Retina (tissue), 1 donor: ENCODE results near the gene PTMA.
A peak's percentile ranks its signal among the peaks of the same experiment; 100 is the strongest.

Experiments used
- DNase-seq: peaks from one replicate; pipeline ENCODE4 v3.0.0-alpha.2; 2016

PTMA gene

DNA sequence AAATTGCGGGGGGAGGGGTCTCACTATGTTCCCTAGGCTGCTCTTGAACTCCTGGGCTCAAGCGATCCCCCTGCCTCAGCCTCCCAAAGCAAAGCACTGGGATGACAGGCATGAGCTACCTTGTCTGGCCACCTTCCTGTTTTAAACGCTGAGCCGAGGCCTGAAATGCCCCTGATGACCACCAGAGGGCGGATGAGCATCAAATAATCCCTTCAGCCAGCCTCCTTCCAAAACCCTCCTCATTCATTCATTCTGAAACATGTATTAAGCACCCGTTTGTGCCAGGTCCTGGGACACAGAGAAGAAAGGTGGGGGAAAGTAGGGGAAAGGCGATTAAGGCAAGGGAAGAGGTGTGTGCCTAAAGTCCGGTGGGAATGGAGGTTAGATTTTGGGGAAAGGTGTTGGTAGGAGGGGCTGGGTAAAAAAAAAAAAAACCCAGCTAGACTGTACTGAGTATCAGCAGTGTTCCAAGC lies 30.7 kb upstream of the PTMA start:
- DNase-seq: peak; percentile 93

DNA sequence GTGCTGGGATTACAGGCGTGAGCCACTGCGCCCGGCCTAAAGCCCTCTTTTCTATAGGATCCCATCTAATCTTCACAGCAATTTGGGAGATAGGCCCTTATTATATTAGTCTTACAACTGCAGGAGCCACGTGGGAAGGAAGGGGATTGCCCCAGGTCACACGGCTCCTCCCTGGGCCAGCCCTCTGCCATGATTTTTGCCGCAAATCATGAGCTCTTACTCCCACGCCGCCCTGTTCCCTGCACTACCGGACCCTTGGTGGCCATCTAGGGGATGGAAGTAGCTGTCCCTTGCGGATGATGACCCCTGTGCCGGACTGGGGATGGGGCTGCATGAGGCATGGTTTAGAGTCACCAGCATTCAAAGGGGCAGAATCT lies 28.4 kb upstream of the PTMA start:
- no peak for DNase-seq

GRCh38 chr2:231680285-231680991 lies 27.9 kb upstream of the PTMA start:
- peak; percentile 72 for DNase-seq

GRCh38 chr2:231680992-231681852 lies 27.1 kb upstream of the PTMA start:
- DNase-seq: peak; percentile 82

DNA sequence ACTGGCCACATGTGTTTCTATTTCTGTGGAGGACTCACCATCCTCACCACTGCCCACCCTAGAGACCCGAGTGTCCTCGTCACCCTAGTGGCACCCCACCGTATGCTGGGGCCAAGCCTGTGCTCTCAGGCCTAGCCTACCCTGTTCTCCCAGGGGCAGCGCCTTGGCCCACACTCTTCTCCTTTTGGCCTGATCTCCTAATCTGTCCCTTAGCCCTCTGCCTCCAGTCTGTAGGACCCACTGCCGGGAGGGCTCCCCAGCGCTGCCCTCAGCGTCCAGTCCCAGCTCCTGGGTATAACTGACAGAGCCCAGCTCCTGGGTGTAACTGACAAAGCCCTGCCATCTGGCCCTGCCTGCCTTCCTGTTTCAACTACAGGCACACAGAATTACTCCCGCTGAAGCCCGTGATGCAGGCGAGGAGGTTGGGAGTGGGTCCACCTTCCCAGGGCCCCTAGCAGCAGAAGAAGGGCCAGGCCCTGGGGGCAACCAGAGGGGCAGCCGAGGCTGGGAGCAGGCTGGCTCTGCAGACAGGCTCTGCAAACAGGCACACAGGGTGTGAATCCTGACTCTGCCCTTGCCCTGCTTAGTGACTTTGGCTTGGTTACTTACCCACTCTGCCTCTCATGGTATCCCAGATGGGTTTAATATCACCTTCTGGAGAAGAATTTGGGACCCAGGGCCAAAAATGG lies 25.6 kb upstream of the PTMA start:
- DNase-seq: peak; percentile 67

DNA sequence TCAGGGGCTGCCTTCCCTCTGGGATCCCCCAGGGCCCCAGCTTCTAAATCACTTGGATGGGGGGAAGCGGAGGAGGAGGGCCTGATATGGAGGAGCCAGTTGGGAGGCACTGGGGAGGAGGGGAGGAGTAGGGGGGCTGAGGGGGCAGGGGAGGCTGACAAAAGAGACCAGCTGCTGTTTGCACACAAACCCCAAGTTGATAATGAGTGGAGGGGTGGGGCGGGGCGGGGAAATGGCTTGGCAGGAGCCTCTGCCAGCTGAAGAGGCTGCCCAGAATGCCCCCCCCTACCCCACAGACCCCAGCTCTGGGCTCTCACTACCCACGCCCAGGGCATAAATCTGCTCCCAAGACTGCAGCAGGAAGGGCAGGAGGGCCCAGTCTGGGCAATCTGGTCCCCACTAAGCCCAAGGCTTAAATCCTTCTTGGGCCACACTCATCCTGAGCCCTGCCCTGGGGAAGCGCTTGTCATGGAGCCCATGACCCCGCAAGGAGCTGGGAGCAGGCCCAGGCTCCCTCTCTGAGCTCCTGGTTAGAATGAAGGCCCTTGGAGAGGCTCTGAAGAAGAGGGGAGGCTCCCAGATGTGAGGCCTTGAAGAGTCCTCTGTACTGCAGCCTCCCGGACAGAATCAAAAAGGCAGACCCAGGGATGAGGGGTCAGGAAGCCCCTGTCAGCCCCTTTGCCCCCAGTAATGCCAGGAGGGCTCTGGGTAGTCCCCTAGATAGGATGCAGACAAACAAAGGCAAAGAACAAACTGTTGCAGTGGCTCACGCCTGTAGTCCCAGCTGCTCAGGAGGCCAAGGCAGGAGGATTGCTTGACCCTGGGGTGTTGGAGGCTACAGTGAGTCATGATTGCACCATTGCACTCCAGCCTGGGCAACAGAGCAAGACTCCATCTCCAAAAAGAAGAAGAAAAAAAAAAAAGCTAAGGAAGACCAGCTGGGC lies 24.8 kb upstream of the PTMA start:
- DNase-seq: no peak

DNA sequence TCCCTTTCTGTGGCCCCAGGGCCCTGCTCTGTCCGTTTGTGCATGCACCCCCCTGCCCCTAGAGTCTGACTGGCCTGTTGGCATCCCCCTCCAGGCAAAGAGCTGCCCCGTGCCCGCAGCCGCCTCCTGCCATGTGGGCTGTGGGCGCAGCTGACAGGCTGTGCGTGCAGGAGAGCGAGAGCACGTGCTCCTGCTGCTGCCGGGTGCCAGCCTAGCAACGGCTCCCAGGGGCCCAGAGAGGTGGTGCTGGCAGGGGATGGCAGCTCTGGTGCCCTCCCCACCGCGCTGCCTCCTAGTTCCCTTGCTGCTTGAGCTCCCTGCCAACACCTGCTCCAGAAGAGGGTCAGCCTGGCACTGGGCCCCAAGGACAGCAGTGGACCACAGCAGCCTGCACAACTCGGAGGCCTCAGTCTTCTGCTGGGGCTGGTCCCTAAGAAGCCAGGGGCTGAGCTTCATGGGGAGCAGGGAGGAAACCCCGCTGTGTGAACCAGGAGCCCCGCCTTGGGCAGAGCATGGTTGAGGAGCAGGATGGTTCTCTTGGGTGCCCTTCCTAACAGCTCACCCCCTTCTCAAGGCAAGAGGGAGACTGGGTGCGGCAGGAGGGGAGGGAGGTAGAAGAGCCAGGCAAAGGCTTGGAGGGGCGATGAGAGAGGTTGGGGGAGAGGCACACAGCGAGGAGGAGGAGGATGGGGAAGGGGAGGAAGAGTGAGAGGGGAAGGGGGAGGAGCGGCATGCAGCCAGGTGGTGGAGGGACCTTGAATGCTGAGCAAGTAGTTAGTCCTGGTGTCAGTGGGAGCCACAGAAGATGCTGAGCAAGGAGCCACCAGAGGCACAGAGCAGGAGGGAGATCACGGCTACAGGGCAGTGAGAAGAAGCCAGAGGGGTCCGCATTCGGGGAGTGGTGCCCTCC lies 23.8 kb upstream of the PTMA start:
- no peak for DNase-seq

DNA sequence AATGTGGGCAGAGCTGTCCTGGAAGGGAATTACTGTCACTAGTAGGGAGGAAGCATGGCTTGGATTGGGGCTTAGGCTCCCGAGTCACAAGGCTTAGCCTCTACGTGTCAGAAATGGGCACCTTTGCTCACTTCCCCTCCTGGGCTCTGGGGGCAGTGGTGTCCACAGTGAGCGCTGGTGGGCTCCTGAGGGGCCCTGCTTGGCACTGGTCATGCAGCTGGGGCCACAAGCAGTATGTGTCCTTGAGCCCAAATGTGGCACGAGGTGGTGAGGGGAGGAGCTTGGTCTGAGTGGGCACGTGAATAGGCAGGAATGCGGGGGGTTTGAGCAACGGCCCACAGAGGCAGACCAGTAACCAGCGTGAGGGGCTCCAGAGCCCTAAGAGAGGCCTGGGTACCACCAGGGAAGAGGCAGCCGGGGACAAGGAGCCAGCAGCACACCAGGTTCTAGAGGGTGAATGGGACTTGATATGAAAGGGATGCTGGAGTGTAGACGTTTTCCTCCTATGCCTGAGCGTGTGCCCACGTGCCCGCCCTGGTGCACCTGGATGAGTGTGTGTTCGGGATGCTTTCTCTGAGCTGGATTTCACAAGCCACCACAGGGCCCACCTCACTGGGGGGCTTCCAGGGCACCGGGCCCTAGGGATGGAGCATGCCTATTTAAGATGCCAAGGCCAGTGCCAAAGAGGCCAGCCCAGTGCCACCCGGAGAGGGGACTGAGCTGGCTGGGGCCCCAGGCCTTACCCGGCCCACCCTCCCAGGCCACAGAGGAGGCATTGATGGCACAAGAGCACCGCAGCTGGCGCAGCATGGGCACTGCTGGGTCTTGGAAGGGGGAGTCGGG lies 22.8 kb upstream of the PTMA start:
- DNase-seq: no peak

DNA sequence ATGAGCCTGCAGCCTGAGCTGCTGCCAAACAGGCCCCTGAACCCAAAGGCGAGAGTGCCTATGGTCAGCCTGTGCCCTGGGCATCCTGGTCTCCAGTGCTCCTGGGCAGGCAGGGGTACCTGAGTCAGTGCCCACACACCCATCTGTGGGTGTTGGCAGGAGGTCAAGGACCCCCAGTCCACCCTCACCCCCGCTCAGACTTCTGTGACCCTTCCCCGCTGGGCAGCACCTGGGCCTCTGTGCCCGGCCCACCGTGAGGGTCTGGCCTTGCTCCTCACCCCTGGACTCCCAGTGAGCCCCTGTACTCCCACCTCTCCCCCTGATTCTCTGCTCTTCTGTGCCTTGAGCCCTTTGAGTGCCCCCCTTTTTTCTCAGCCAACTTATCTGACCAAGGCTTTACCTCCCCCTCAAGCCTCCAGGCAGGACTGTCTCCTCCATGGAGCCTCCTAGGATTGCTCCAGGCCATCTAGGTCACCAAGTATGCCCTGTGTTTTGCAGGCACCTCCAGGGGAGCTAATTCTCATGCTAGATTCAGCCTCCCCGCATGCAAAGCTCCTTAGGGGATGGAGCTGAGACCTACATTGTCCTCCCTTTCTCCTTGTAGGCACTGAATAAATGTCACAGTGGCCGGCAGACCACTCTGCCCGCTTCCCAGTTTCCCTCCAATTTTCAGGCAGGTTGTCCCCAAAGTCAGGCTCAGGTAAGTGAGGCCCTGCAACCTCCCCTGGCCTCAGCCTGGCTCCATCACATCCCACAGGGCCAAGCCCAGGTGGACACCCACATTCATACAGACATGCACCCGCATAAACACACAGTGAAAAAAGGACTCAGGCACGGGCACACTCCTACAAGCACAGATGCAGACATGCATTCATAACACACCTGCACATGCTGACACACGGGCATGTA lies 21.9 kb upstream of the PTMA start:
- DNase-seq: no peak

DNA sequence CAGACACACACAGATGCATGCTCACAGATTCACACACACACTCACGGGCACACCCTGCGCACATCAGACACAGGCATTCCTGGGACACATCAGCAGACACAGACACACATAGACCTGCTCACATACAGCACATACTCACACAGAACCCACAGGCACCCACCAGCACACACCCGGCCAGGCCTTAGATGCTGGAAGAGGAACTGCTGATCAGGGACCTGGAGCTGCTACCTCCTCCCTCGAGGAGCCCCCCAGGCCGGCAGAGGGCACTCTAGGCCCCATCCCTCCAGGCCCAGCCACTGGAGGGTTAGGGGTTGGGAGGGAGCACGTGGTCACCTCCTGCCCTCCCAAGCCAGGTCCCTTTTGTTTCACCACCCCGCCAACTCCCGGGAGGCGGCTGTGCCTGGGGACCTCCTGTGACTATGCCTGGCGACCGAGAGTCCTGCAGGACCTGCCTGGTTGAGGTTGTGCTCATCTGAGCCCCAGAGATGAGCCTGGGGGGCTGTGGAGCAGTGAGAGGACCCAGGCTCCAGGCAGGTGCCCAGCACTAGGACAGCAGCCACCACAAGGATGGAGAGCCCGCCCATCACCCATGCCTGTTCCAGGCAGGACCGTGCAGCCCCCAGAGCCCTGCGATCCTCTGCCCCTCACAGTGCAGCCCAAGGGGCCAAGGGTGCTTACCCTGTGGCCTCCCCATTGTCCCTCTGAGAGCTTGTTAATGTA lies 21.0 kb upstream of the PTMA start:
- peak; percentile 88 for DNase-seq

DNA sequence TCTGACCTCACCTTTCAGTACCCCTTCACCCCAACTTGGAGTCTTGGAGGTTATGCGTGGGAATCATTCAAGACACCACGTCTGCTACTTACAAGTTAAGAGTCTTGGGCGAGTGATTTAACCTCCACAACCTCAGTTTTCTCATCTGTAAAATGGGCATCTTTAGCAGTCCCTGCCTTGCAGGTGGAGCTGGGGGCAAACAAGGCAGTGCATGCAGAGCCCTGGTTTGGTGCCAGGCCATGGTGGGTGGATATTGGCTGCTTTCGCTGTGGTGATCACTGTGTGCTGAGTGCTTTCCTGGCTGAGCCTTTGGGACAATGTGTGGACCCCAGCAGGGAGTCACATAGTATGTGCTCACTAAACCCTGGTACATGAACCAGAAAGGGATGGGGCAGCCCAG lies 20.4 kb upstream of the PTMA start:
- no peak for DNase-seq

DNA sequence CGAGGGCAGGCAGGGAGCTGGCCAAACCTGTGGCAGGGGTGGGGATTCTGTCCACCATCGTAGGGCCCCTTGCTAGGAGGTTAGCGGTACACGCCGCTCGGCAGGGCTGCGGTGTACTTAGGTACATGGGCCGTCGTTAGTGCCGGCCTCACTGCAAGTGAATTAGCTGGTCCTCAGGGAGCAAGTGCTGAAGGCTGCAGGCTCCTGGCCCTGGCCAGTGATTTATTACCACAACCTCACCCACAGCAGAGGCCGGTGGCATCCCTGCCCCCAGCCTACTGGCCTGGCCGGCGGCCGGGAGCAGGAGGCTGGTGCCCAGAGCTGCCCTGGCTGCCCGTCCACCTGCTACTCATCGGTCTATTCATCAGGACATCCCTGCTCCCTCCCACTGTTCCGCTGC lies 19.6 kb upstream of the PTMA start:
- peak; percentile 42 for DNase-seq

- DNase-seq: no peak
Measured at GRCh38 chr2:231689124-231689893, 19.0 kb upstream of the PTMA start.

DNA sequence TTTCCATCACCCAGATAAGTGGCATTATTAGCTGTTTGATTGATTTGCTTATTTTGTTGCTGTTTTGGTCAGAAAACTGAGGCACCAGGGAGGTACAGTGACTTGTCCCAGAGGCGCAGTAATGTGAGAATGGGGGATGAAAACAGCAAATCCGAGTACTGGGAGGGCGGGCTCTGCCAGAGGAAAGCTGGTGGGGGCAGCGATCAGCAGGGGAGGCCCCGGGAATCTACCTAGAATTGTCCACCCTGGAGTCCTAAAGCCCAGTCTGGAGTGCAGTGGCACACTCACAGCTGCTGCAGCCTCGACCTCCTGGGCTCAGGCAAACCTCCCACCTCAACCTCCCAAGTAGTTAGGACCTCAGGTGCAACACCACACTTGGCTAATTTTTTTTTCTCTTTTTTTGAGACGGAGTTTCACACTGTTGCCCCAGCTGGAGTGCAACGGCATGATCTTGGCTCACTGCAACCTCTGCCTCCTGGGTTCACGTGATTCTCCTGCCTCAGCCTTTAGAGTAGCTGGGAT lies 17.0 kb upstream of the PTMA start:
- no peak for DNase-seq

DNA sequence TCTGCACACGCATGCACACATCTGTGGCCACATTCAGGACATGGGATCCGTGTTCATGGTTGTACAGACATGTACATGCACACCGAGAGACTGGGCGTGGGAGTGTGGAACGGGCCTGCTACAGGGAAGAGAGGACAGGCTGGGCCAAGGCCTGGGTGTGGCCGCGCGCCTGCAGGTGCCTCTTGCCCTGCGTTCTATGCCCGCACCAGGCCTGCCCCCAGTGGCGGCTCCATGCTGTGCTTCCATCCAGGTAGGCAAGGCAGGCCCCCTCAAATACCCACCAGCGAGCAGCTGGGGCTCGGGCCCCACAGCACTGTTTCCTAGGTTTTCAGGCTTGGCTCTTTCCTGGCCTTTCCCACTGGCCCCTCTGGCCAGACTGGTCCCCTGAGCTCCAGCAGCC lies 15.5 kb upstream of the PTMA start:
- no peak for DNase-seq

GRCh38 chr2:231693956-231694355 lies 14.4 kb upstream of the PTMA start:
- DNase-seq: no peak

DNA sequence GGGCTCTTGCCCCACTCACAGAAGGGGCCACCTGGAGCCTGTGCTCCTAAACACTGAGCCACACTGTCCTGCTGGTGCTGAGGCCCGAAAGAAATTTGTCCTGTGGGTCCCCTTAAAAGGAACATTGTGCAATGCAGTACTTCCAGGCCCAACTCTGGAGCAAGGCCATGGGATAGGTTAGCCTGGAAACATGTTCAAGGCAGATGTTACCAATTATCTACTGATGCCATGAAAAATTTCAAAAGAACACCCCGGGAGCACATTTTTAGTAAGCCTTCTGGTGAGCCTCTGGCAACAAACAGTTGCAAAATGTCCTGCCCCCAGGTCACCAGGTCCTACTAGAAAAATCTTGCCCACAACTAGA lies 12.3 kb upstream of the PTMA start:
- no peak for DNase-seq

GRCh38 chr2:231699006-231699405 lies 9.3 kb upstream of the PTMA start:
- no peak for DNase-seq
